A673 (cell line): ENCODE results near the gene ELK4. TPM values are rescaled to one million over a fixed set of nuclear protein-coding genes. Genes with fewer than 3 reads are reported as not detected.
A peak's percentile ranks its signal among the peaks of the same experiment; 100 is the strongest.

Source experiments
- BruUV-seq: library from RNA; stranded (reverse); fragments of 400-500 nt; replicated peaks from 2 replicates; lab custom pipeline; 2021; lab: Mats Ljungman, UMichigan
- CTCF ChIA-PET: fragments of 300-600 bp; sonication (Branson Sonifier 250); formaldehyde crosslinking; loops from one replicate; lab custom pipeline; 2022; ENCODE audit warnings: antibody characterized with exemption; lab: Charles Lee
- POLR2A ChIA-PET: fragments of 300-600 bp; sonication (Branson Sonifier 250); formaldehyde crosslinking; loops from one replicate; lab custom pipeline; 2022; ENCODE audit warnings: antibody characterized with exemption; ENCODE audit not compliant: low non-redundant PET; lab: Charles Lee
- DNase-seq: peaks from one replicate; pipeline ENCODE4 v3.0.0-alpha.2; 2015; ENCODE audit warnings: low spot score
- H3K27ac ChIP-seq: fragments of 200-600 bp; sonication (generic); 2 replicates; pipeline ENCODE4 v1.5.1; 2016; ENCODE audit warnings: mixed run types, low read depth, mild to moderate bottlenecking, mixed read lengths, antibody characterized with exemption, low read length; ENCODE audit not compliant: poor library complexity, severe bottlenecking
- H3K27me3 ChIP-seq: fragments of 200-600 bp; sonication (generic); replicated peaks from 2 replicates; pipeline ENCODE4 v1.6.1; 2017; ENCODE audit warnings: mixed run types, low read depth, mild to moderate bottlenecking, mixed read lengths, antibody characterized with exemption, low read length; ENCODE audit not compliant: insufficient read depth, poor library complexity
- H3K36me3 ChIP-seq: fragments of 200-600 bp; sonication (generic); 2 replicates; pipeline ENCODE4 v1.6.1; 2016; ENCODE audit warnings: mixed run types, mild to moderate bottlenecking, mixed read lengths, antibody characterized with exemption, low read length; ENCODE audit not compliant: insufficient read depth, poor library complexity, severe bottlenecking
- H3K4me1 ChIP-seq: fragments of 200-600 bp; sonication (generic); 2 replicates; pipeline ENCODE4 v1.6.1; 2017; ENCODE audit warnings: mixed run types, mild to moderate bottlenecking, mixed read lengths, antibody characterized with exemption, low read length; ENCODE audit not compliant: insufficient read depth, poor library complexity, severe bottlenecking
- H3K4me3 ChIP-seq: fragments of 200-600 bp; sonication (generic); 2 replicates; pipeline ENCODE4 v1.5.1; 2016; ENCODE audit warnings: low read depth, mixed run types, mild to moderate bottlenecking, mixed read lengths, low read length; ENCODE audit not compliant: poor library complexity, severe bottlenecking
- H3K9me3 ChIP-seq: fragments of 200-600 bp; sonication (generic); 2 replicates; pipeline ENCODE4 v1.6.1; 2016; ENCODE audit warnings: mixed run types, low read depth, mild to moderate bottlenecking, mixed read lengths, antibody characterized with exemption, low read length; ENCODE audit not compliant: poor library complexity, severe bottlenecking
- EZH2 ChIP-seq: fragments of 200-600 bp; sonication (generic); IDR thresholded peaks from 2 replicates; pipeline ENCODE4 v1.6.1; 2017; ENCODE audit warnings: borderline replicate concordance, low read depth, mild to moderate bottlenecking, mixed read lengths, antibody characterized with exemption, low read length; ENCODE audit not compliant: poor library complexity, severe bottlenecking
- intact Hi-C: fragments of 100-400 bp; cut with micrococcal nuclease; formaldehyde crosslinking; loops from one replicate; pipeline ENCODE4 v1.10.0; 2022; ENCODE audit not compliant: unreplicated experiment
- total RNA-seq: library from RNA; stranded (reverse); gene quantifications from 2 replicates; pipeline ENCODE4 v1.2.3, GENCODE V29; 2021
- TF ChIP-seq, protein P1 (sequence below): fragments of 300-800, 200-600 bp; sonication (generic); conservative IDR thresholded peaks from 2 replicates; pipeline ENCODE4 v1.5.1; 2017; ENCODE audit warnings: low read depth, mild to moderate bottlenecking, antibody characterized with exemption, low read length, moderate library complexity, mixed read lengths

Gene ELK4
- total RNA-seq, 1 experiment from 2014 or later, result 38.2 TPM

DNA sequence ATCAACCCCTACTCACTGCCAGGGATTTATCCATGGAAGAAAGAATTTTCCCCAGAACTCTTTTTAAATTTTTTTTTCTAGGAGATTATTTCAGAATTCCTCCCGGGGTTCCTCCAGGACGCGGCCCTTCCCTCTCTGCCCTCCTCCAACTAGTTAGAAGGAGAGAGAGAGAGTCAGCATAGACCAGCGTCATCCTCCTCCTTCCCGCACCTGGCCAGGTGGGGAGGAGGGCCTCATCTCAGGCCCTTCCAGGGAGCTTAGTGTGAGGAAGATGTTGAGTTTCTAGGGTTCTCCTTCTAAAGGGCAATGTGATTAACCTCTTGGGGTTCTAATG, 63.7 kb downstream of the ELK4 start:
- peaks cover 84% of the 10 kb centered on the region for H3K27me3 ChIP-seq
- DNase-seq, result no peak
- ChIA-PET CTCF (no interaction called here), POLR2A (no interaction called here)
- TF ChIP-seq, protein P1, sequence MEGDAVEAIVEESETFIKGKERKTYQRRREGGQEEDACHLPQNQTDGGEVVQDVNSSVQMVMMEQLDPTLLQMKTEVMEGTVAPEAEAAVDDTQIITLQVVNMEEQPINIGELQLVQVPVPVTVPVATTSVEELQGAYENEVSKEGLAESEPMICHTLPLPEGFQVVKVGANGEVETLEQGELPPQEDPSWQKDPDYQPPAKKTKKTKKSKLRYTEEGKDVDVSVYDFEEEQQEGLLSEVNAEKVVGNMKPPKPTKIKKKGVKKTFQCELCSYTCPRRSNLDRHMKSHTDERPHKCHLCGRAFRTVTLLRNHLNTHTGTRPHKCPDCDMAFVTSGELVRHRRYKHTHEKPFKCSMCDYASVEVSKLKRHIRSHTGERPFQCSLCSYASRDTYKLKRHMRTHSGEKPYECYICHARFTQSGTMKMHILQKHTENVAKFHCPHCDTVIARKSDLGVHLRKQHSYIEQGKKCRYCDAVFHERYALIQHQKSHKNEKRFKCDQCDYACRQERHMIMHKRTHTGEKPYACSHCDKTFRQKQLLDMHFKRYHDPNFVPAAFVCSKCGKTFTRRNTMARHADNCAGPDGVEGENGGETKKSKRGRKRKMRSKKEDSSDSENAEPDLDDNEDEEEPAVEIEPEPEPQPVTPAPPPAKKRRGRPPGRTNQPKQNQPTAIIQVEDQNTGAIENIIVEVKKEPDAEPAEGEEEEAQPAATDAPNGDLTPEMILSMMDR, result no peak
- peak; percentile 86 for TF ChIP-seq EZH2
- no peak overlapping the region for H3K27ac ChIP-seq
- no peak overlapping the region for H3K4me3 ChIP-seq
- H3K9me3 ChIP-seq, result no peaks in the 10 kb centered on the region
- intact Hi-C loops, result no loop called here
- no peaks in the 10 kb centered on the region for H3K36me3 ChIP-seq
- H3K4me1 ChIP-seq, result no peaks in the 10 kb centered on the region
- BruUV-seq, result no TSS peak

DNA sequence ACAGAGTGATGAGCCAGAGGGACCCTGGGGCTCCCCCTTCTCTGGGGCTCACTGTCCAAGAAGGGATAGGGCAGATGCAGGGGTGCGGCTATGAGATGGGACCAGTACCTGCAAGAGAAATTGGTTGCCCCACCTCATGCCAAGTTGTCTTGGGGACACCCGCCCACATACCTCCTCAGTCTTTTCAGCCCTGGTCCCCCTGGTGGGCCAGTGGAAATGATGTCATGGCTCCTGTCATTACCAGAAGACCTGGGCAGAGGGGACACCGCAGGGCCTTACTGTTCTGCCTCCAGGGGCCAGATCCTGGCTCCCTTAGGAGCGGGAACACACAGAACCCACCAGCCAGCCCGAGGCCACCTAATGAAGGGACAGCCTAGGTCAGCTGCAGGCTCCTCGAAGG, 64.1 kb downstream of the ELK4 start:
- no peak for DNase-seq
- intact Hi-C loops, result no loop called here
- no peaks in the 10 kb centered on the region for H3K9me3 ChIP-seq
- H3K36me3 ChIP-seq, result no peaks in the 10 kb centered on the region
- no peaks in the 10 kb centered on the region for H3K4me1 ChIP-seq
- no peak overlapping the region for H3K27ac ChIP-seq
- no peak overlapping the region for H3K4me3 ChIP-seq
- no TSS peak for BruUV-seq
- H3K27me3 ChIP-seq, result peaks cover 84% of the 10 kb centered on the region
- ChIA-PET CTCF (no interaction called here), POLR2A (no interaction called here)
- TF ChIP-seq EZH2, result no peak
- TF ChIP-seq, protein P1, result no peak

DNA sequence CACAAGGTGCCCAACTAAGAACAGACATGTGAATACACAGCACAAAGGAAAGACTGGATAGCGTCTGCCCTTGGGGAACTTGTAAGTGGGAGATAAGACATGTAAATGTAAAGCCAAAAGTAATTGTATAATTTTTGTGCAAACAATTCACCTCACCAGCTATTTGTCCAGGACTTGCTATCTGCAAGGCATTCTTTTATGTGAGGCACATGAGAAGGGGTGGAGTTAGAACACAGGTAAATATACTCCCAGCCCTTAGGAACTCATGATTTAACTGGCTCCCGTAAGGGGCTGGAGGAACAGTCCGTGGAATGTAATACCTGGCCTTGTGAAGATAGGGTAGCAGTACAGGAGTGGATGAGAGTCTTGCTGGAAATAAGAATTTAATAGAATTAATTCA, 66.0 kb downstream of the ELK4 start:
- Histone ChIP-seq H3K27ac (no peak overlapping the region), H3K36me3 (no peaks in the 10 kb centered on the region), H3K27me3 (peaks cover 71% of the 10 kb centered on the region), H3K4me3 (no peak overlapping the region), H3K9me3 (peaks cover 9% of the 10 kb centered on the region), H3K4me1 (no peaks in the 10 kb centered on the region)
- POLR2A ChIA-PET, result no interaction called here
- CTCF ChIA-PET, result no interaction called here
- TF ChIP-seq, protein P1, result no peak
- no peak for TF ChIP-seq EZH2
- intact Hi-C loops, result no loop called here
- DNase-seq, result no peak
- BruUV-seq, result no TSS peak
